Parathyroid adenoma (tissue), 2 donors: Measurements from ENCODE around the gene RTCB.

Experiments used
- H2AFZ ChIP-seq: fragments of 300-600 bp; sonication (generic); one replicate; pipeline ENCODE4 v1.7.0; 2017; ENCODE audit warnings: antibody characterized with exemption, mild to moderate bottlenecking
- H3K27ac ChIP-seq: fragments of 300-600 bp; sonication (generic); one replicate; pipeline ENCODE4 v1.7.0; 2017
- H3K27me3 ChIP-seq: fragments of 300-600 bp; sonication (generic); one replicate; pipeline ENCODE4 v1.7.0; 2017; ENCODE audit warnings: low read length; ENCODE audit not compliant: control insufficient read depth, insufficient read depth
- H3K36me3 ChIP-seq: fragments of 300-600 bp; sonication (generic); one replicate; pipeline ENCODE4 v1.7.0; 2017; ENCODE audit warnings: low read length; ENCODE audit not compliant: control insufficient read depth, insufficient read depth
- H3K4me1 ChIP-seq: fragments of 300-600 bp; sonication (generic); one replicate; pipeline ENCODE4 v1.7.0; 2017; ENCODE audit warnings: control low read depth
- H3K4me2 ChIP-seq: fragments of 300-600 bp; sonication (generic); one replicate; pipeline ENCODE4 v1.7.0; 2017; ENCODE audit warnings: low read length
- H3K4me3 ChIP-seq: fragments of 300-600 bp; sonication (generic); one replicate; pipeline ENCODE4 v1.7.0; 2017; ENCODE audit warnings: low read depth, low read length
- H3K79me2 ChIP-seq: fragments of 300-600 bp; sonication (generic); one replicate; pipeline ENCODE4 v1.7.0; 2017; ENCODE audit warnings: control low read depth
- H3K9ac ChIP-seq: fragments of 300-600 bp; sonication (generic); one replicate; pipeline ENCODE4 v1.7.0; 2017; ENCODE audit warnings: mild to moderate bottlenecking
- H3K9me3 ChIP-seq: fragments of 300-600 bp; sonication (generic); one replicate; pipeline ENCODE4 v1.7.0; 2017; ENCODE audit warnings: low read length; ENCODE audit not compliant: control insufficient read depth
- CTCF ChIP-seq: fragments of 300-600 bp; sonication (generic); IDR thresholded peaks from one replicate; pipeline ENCODE4 v1.7.0; 2017; ENCODE audit warnings: antibody characterized with exemption, mild to moderate bottlenecking
- donor health status: primary hyperparathyroidism.

Gene RTCB

GRCh38 chr22:32411829-32412592 lies at the start of gene RTCB:
TSS of gene RTCB (minus strand) at chr22:32412247. CDS start at chr22:32412156, 91 bp downstream.
- H3K4me2 ChIP-seq, result peak within 1 kb of the TSS; percentile 66
- peak within 1 kb of the TSS; percentile 96 for H3K4me3 ChIP-seq
- H3K36me3 ChIP-seq, result no peaks in the 10 kb centered on the region
- no peak for TF ChIP-seq CTCF
- H3K27ac ChIP-seq, result peak within 1 kb of the TSS; percentile 56
- peak within 1 kb of the TSS; percentile 82 for H2AFZ ChIP-seq
- no peaks in the 10 kb centered on the region for H3K27me3 ChIP-seq
- H3K9ac ChIP-seq, result no peak within 1 kb of the TSS
- H3K9me3 ChIP-seq, result no peaks in the 10 kb centered on the region
- peaks cover 8% of the 10 kb centered on the region for H3K4me1 ChIP-seq
- peaks cover 6% of the 10 kb centered on the region for H3K79me2 ChIP-seq

GRCh38 chr22:32457031-32457430 lies 45.0 kb upstream of the RTCB start:
- Histone ChIP-seq H3K79me2 (no peaks in the 10 kb centered on the region), H3K27ac (no peak overlapping the region), H3K4me3 (no peak overlapping the region), H2AFZ (no peak overlapping the region), H3K36me3 (no peaks in the 10 kb centered on the region), H3K9me3 (no peaks in the 10 kb centered on the region), H3K4me1 (no peaks in the 10 kb centered on the region), H3K4me2 (no peak overlapping the region), H3K9ac (no peak overlapping the region), H3K27me3 (no peaks in the 10 kb centered on the region)
- TF ChIP-seq CTCF, result no peak

GRCh38 chr22:32448980-32449379 lies 36.9 kb upstream of the RTCB start:
- Histone ChIP-seq H3K4me2 (no peak overlapping the region), H3K36me3 (no peaks in the 10 kb centered on the region), H2AFZ (no peak overlapping the region), H3K79me2 (no peaks in the 10 kb centered on the region), H3K9ac (no peak overlapping the region), H3K9me3 (no peaks in the 10 kb centered on the region), H3K27ac (no peak overlapping the region), H3K27me3 (no peaks in the 10 kb centered on the region), H3K4me1 (no peaks in the 10 kb centered on the region), H3K4me3 (no peak overlapping the region)
- TF ChIP-seq CTCF, result no peak

GRCh38 chr22:32446321-32446720 lies 34.3 kb upstream of the RTCB start:
- no peaks in the 10 kb centered on the region for H3K79me2 ChIP-seq
- H3K27ac ChIP-seq, result no peak overlapping the region
- no peaks in the 10 kb centered on the region for H3K36me3 ChIP-seq
- H3K9ac ChIP-seq, result no peak overlapping the region
- no peak overlapping the region for H3K4me3 ChIP-seq
- H3K27me3 ChIP-seq, result no peaks in the 10 kb centered on the region
- H3K9me3 ChIP-seq, result no peaks in the 10 kb centered on the region
- H3K4me1 ChIP-seq, result no peaks in the 10 kb centered on the region
- H2AFZ ChIP-seq, result no peak overlapping the region
- no peak overlapping the region for H3K4me2 ChIP-seq
- TF ChIP-seq CTCF, result no peak

- H3K4me3 ChIP-seq, result no peak overlapping the region
- no peak for TF ChIP-seq CTCF
- H3K27me3 ChIP-seq, result no peaks in the 10 kb centered on the region
- H3K36me3 ChIP-seq, result no peaks in the 10 kb centered on the region
- no peaks in the 10 kb centered on the region for H3K4me1 ChIP-seq
- no peaks in the 10 kb centered on the region for H3K9me3 ChIP-seq
- H3K27ac ChIP-seq, result no peak overlapping the region
- H3K79me2 ChIP-seq, result no peaks in the 10 kb centered on the region
- no peak overlapping the region for H2AFZ ChIP-seq
- no peak overlapping the region for H3K4me2 ChIP-seq
- H3K9ac ChIP-seq, result no peak overlapping the region
These were observed 32.0 kb upstream of the RTCB start for GRCh38 chr22:32444068-32444467.
